OCI-LY3 (cell line): Measurements from ENCODE around the gene SETDB1.
A peak's percentile ranks its signal among the peaks of the same experiment; 100 is the strongest.

ENCODE experiments used
- H2AFZ ChIP-seq: fragments of 200-600, 300-600 bp; shearing (Covaris generic); 2 replicates; pipeline ENCODE4 v1.6.0; 2014; ENCODE audit warnings: antibody characterized with exemption, low read depth, low read length
- H3K27ac ChIP-seq: fragments of 200-600, 300-600 bp; sonication (generic); 2 replicates; pipeline ENCODE4 v1.5.1; 2014; ENCODE audit warnings: mild to moderate bottlenecking, low read length, moderate library complexity, mixed read lengths
- H3K27me3 ChIP-seq: fragments of 200-600, 300-600 bp; sonication (generic); 2 replicates; pipeline ENCODE4 v1.6.1; 2014; ENCODE audit warnings: low read depth, low read length, mixed read lengths
- H3K36me3 ChIP-seq: fragments of 200-600, 300-600 bp; sonication (generic); replicated peaks from 2 replicates; pipeline ENCODE3; 2014; ENCODE audit warnings: low read depth, low read length, mixed read lengths
- H3K4me1 ChIP-seq: fragments of 300-600, 200-600 bp; sonication (generic); 2 replicates; pipeline ENCODE4 v1.6.1; 2014; ENCODE audit warnings: low read length, mixed read lengths
- H3K4me2 ChIP-seq: fragments of 200-600, 300-600 bp; sonication (generic); 2 replicates; pipeline ENCODE4 v1.6.1; 2014; ENCODE audit warnings: low read length, mixed read lengths
- H3K4me3 ChIP-seq: fragments of 300-600, 200-600 bp; sonication (generic); 2 replicates; pipeline ENCODE4 v1.5.1; 2014; ENCODE audit warnings: antibody characterized with exemption, mild to moderate bottlenecking, low read length, moderate library complexity
- H3K79me2 ChIP-seq: fragments of 300-600, 200-600 bp; shearing (Covaris generic); 2 replicates; pipeline ENCODE4 v1.6.1; 2014; ENCODE audit warnings: mild to moderate bottlenecking, low read length, mixed read lengths
- H3K9ac ChIP-seq: fragments of 300-600, 200-600 bp; shearing (Covaris generic); 2 replicates; pipeline ENCODE4 v1.6.0; 2014; ENCODE audit warnings: mild to moderate bottlenecking, low read length, moderate library complexity
- H3K9me3 ChIP-seq: fragments of 200-600, 300-600 bp; shearing (Covaris generic); 2 replicates; pipeline ENCODE4 v1.6.1; 2014; ENCODE audit warnings: low read length, mixed read lengths; ENCODE audit not compliant: insufficient read depth
- H4K20me1 ChIP-seq: fragments of 200-600, 300-600 bp; sonication (generic); 2 replicates; pipeline ENCODE4 v1.6.1; 2016; ENCODE audit warnings: low read length, mixed read lengths; ENCODE audit not compliant: insufficient read depth
- CTCF ChIP-seq: fragments of 200-600, 300-600 bp; sonication (generic); IDR thresholded peaks from 2 replicates; pipeline ENCODE4 v1.5.1; 2014; ENCODE audit warnings: antibody characterized with exemption, low read length, low read depth
- EZH2phosphoT487 ChIP-seq: fragments of 200-600 bp; shearing (Covaris generic); IDR thresholded peaks from 2 replicates; pipeline ENCODE4 v1.6.1; 2018; ENCODE audit warnings: antibody characterized with exemption, mixed run types, low read depth

Gene SETDB1

DNA sequence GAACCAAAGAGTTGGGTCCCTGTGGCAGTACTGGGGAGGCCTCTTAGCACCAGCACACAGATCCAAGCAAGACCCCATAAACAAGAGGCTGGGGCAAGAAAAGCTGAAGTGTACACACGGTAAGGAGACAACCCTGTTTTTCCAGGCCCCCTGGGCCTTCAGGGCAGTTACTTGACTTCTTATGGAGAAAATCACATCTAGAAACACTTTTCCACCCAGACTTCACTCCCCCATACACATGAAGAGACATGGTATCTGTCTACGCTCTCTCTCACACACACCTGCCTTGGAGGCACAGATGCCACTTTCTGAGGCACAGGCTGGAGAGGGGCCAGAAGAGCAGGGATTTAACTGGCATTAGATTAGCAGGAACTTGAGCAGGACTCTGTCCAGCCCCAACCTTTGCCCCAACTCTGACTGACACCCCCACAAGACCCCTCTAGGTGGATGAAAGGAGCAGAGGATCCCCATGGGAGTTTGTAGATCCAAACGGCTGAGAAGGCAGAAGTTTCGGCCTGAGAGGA is 46.3 kb downstream of the SETDB1 start:
- peaks cover 17% of the 10 kb centered on the region for H3K36me3 ChIP-seq
- no peaks in the 10 kb centered on the region for H3K27me3 ChIP-seq
- peak overlapping the region; percentile 87 for H3K4me3 ChIP-seq
- TF ChIP-seq CTCF = no peak
- peak overlapping the region; percentile 87; the same call in 1 of the 2 replicates for H3K9ac ChIP-seq
- peaks cover 40% of the 10 kb centered on the region for H3K4me1 ChIP-seq
- peaks cover 43% of the 10 kb centered on the region for H4K20me1 ChIP-seq
- no peak overlapping the region for H3K27ac ChIP-seq
- H3K4me2 ChIP-seq = peak overlapping the region; percentile 97
- H2AFZ ChIP-seq = no peak overlapping the region
- H3K79me2 ChIP-seq = peaks cover 82% of the 10 kb centered on the region
- no peaks in the 10 kb centered on the region for H3K9me3 ChIP-seq

- Histone ChIP-seq H3K4me3 (peak overlapping the region; percentile 87), H3K4me2 (peak overlapping the region; percentile 97), H3K27me3 (no peaks in the 10 kb centered on the region), H2AFZ (0 out of 2 replicates have a peak overlapping the region, but pooled peaks have one; percentile 15), H3K27ac (peak overlapping the region; percentile 57), H3K79me2 (peaks cover 79% of the 10 kb centered on the region), H3K9ac (peak overlapping the region; percentile 87), H3K4me1 (peaks cover 44% of the 10 kb centered on the region), H4K20me1 (peaks cover 43% of the 10 kb centered on the region), H3K9me3 (no peaks in the 10 kb centered on the region), H3K36me3 (peaks cover 8% of the 10 kb centered on the region)
- no peak for TF ChIP-seq EZH2phosphoT487
- no peak for TF ChIP-seq CTCF
Measured at GRCh38 chr1:150973258-150973835, 47.2 kb downstream of the SETDB1 start.

DNA sequence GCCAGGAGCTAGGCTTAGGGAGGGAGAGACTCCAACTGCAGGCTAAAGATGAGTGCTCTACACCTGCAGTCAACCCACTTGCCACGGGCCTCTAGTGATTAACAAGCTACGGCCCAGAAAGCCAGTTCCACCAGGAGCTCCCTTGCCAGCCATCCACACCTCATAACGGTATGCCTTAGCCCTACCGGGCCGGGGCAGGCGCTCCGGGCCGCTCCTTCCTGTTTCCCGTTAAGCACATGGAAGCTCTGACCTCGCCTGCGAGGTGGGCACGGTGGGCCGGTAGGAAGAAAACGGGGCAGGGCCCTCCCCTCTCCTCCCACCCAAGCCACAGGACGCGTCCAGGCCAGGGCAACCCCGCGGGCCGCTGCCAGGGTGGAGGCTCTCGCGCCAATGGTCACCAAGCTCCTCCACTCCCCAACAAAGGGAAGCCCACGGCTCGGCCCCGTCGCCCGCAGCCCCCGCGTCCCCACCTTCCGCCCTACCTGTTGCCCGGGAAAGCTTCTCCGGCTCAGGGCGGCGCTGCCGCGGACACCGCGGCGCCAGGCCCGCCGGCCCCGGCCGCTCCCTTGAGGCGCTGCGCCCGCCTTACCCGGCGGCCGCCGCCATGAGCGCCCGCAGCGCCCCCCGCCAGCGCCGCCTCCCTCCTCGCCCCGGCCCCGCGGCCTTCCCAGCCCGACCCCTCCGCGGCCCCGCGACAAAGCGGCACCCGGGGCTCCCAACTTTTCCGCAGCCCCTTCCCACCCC is 47.8 kb downstream of the SETDB1 start:
- Histone ChIP-seq H3K27ac (peak overlapping the region; percentile 57), H3K27me3 (no peaks in the 10 kb centered on the region), H3K9me3 (no peaks in the 10 kb centered on the region), H3K4me2 (peak overlapping the region; percentile 97), H4K20me1 (peaks cover 39% of the 10 kb centered on the region), H3K36me3 (peaks cover 2% of the 10 kb centered on the region), H3K79me2 (peaks cover 72% of the 10 kb centered on the region), H2AFZ (0 out of 2 replicates have a peak overlapping the region, but pooled peaks have one; percentile 15), H3K9ac (peak overlapping the region; percentile 87), H3K4me1 (peaks cover 48% of the 10 kb centered on the region), H3K4me3 (peak overlapping the region; percentile 87)
- no peak for TF ChIP-seq CTCF
- TF ChIP-seq EZH2phosphoT487 = no peak
